Ectodermal cell (in vitro differentiated cells): Measurements from ENCODE around the gene HMX2.
"Not testable (repeated sequence)": the region's sequence is repeated elsewhere in the genome, so short reads cannot be mapped to it uniquely, and the experiment has no call there.

Experiments
- H3K27ac ChIP-seq: 2 replicates; pipeline ENCODE4 v1.7.0; 2013; ENCODE audit warnings: mild to moderate bottlenecking, low read depth, low read length; ENCODE audit not compliant: insufficient read depth, poor library complexity, severe bottlenecking
- H3K27me3 ChIP-seq: 2 replicates; pipeline ENCODE4 v1.7.0; 2013; ENCODE audit warnings: mild to moderate bottlenecking, low read length; ENCODE audit not compliant: insufficient read depth, control insufficient read depth, poor library complexity, severe bottlenecking
- H3K36me3 ChIP-seq: one replicate; pipeline ENCODE4 v1.7.0; 2013; ENCODE audit warnings: low read length; ENCODE audit not compliant: control insufficient read depth, insufficient read depth
- H3K4me1 ChIP-seq: one replicate; pipeline ENCODE4 v1.7.0; 2013; ENCODE audit warnings: low read length; ENCODE audit not compliant: control insufficient read depth, insufficient read depth
- H3K4me3 ChIP-seq: 2 replicates; pipeline ENCODE4 v1.7.0; 2013; ENCODE audit warnings: low read depth, low read length, control low read depth; ENCODE audit not compliant: insufficient read depth
- H3K9me3 ChIP-seq: 2 replicates; pipeline ENCODE4 v1.7.0; 2013; ENCODE audit warnings: mild to moderate bottlenecking, low read length, moderate library complexity; ENCODE audit not compliant: control insufficient read depth
- WGBS, 2 experiments: methylation state at CpG; one replicate each; pipeline ENCODE4 v1.1.7; 2013; ENCODE audit warnings: missing lambda C conversion rate in 2 of 2; 5-methylcytosine and 5-hydroxymethylcytosine counted together

The HMX2 gene

DNA sequence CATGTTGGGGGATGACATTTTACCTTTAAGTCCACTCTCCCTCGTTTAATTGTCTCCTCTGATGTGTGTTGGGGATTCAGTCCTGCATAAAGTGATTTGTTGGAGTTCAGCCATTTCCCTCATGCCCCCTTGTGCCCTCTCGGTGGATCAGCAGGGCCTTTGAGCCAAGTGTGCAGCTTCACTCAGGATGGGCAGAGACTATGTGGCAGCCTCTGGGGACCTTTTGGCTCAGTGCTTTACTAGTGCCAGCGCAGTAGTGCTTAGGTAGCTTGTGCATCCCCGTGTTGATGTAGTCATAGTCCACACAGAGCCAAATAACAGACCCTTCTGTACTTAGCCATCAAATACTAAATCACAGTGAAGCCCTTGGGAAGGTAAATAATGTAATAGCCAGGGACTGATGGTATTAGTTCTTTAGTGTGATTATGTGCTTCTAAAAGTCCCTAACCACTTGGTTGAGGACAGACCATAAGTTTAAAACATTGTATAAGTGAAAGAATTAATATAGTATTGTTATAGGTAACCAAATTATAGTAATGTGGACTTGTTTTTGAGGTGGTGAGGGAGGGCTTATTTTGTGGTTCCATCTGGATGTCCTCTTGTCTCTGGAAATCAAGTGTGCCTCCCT is 17.6 kb downstream of the HMX2 start:
- no peaks in the 10 kb centered on the region for H3K27me3 ChIP-seq
- H3K4me3 ChIP-seq, result no peak overlapping the region
- H3K9me3 ChIP-seq, result no peaks in the 10 kb centered on the region
- H3K4me1 ChIP-seq, result no peaks in the 10 kb centered on the region
- no peak overlapping the region for H3K27ac ChIP-seq
- peaks cover 29% of the 10 kb centered on the region for H3K36me3 ChIP-seq
- WGBS, 2 experiments, result 85 to 90% methylated on average over 4 of the region's 4 CpGs

DNA sequence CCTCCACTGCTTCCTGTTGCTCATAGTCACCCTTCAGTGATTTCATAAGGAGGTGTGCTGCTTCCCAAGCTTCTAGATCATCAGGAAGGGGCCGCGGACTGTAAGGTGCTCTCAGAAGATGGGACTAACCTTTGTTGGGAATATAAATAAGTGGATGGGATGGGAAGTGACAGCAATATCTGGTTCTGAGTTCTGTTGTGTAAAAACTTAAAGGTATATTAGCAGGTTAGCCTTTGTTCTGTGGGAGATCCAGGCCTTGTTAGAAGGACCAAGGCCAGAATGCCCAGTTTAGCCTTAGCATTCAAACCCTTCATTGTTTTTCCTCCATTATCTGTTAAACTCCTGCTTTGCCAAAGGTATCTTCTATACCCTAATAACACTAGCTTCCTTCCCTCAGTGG is 18.7 kb downstream of the HMX2 start:
- WGBS, 2 experiments, result 95 to 97% methylated on average over 2 of the region's 2 CpGs
- H3K27me3 ChIP-seq, result no peaks in the 10 kb centered on the region
- peaks cover 23% of the 10 kb centered on the region for H3K36me3 ChIP-seq

DNA sequence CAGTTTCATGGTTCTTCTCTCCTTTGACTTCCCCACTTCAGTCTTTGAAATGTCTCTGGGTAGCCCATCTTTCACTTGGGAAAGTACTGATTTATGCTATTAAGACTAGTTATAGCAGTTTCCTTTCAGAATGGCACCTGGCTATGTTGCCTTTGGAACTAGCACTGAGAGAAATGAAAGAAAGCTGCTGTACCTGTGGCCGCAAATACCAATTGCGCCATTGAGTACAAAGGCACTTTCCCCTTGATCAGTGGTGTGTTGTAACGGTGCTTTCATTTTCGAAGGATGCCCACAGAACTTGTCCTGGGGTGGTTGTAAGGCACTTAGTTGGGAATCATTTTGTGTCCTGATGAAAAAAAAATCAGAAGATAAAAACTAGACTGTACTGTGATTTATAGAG is 23.0 kb downstream of the HMX2 start:
- no peaks in the 10 kb centered on the region for H3K36me3 ChIP-seq
- H3K27me3 ChIP-seq, result no peaks in the 10 kb centered on the region
- no peak overlapping the region for H3K27ac ChIP-seq
- H3K9me3 ChIP-seq, result no peaks in the 10 kb centered on the region
- H3K4me1 ChIP-seq, result no peaks in the 10 kb centered on the region
- 95 to 96% methylated on average over 4 of the region's 4 CpGs for WGBS, 2 experiments
- no peak overlapping the region for H3K4me3 ChIP-seq

More for the DNA sequence above, 18.7 kb downstream of the HMX2 start:
- no peaks in the 10 kb centered on the region for H3K4me1 ChIP-seq
- H3K4me3 ChIP-seq, result no peak overlapping the region
- no peak overlapping the region for H3K27ac ChIP-seq
- no peaks in the 10 kb centered on the region for H3K9me3 ChIP-seq

DNA sequence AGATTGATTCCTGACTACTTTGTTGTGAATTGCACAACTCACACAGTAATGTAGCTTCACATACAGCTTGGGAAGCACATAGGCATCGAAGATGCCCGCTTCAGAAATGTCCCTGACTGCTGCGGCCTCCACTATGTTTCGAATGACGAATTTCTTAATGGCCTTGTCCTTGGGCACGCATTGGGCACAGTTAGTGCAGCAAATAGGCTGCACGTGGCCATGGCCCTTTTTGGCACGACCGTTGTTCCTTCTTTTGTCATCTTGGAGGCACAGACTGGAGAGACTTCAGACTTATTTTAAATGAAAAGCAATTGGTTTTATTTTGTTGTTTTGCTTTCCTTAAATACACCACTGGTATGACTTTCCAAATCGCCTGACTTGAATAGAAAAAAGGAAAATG is 23.7 kb downstream of the HMX2 start:
- not testable (repeated sequence) for H3K9me3 ChIP-seq, H3K4me3 ChIP-seq, H3K27ac ChIP-seq, H3K27me3 ChIP-seq, H3K4me1 ChIP-seq, H3K36me3 ChIP-seq
- 93 to 94% methylated on average over 9 to 10 of the region's 10 CpGs for WGBS, 2 experiments

GRCh38 chr10:123175389-123176387 is 27.8 kb downstream of the HMX2 start:
- Histone ChIP-seq H3K9me3 (no peaks in the 10 kb centered on the region), H3K27ac (no peak overlapping the region), H3K27me3 (no peaks in the 10 kb centered on the region), H3K36me3 (no peaks in the 10 kb centered on the region), H3K4me1 (no peaks in the 10 kb centered on the region), H3K4me3 (no peak overlapping the region)
- WGBS, 2 experiments, result 85 to 86% methylated on average over 8 to 9 of the region's 9 CpGs

GRCh38 chr10:123178390-123178789 is 30.5 kb downstream of the HMX2 start:
- not testable (repeated sequence) for H3K4me3 ChIP-seq, H3K9me3 ChIP-seq, H3K27me3 ChIP-seq, H3K36me3 ChIP-seq, H3K4me1 ChIP-seq, H3K27ac ChIP-seq
- 88 to 95% methylated on average over 3 to 4 of the region's 4 CpGs for WGBS, 2 experiments

DNA sequence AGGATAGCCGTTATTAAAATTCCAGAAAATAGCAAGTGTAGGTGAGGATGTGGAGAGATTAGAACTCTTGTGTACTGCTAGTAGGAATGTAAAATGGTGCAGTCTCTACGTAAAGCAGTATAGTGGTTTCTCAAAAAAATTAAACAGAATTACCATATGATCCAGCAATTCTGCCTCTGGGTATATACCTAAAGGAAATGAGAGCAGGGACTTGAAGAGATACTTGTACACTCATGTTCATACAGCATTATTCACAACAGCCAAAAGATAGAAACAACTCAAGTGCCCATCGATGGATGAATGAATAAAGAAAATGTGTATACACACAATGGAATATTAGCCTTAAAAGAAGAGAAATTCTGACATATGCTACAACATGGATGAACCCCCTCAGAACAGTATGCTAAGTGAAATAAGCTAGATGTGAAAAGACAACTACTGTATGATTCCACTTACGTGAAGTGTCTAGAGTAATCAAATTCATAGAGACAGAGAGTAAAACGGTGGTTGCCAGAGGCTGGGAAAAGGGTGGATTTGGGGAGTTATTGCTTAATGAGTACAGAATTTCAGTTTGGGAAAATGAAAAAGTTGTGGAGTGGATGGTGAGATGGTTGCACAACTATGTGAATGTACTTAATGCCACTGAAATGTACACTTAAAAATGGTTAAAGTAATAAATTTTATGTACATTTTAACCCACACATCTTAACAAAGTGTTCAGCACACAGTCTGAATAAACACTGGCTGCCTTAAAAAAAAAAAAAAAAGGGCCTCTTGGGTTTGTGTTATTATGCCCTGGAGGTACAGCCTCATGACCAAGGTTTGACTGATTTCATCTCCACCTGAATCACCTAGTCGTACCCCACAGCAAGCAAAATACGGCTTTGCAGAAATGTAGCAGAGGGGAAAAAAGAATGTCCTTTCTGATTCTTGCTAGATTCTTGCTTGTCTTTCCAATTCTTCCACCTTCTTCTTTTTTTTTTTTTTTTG is 32.5 kb downstream of the HMX2 start:
- H3K27ac ChIP-seq, result no peak overlapping the region
- no peak overlapping the region for H3K4me3 ChIP-seq
- H3K9me3 ChIP-seq, result no peaks in the 10 kb centered on the region
- H3K36me3 ChIP-seq, result no peaks in the 10 kb centered on the region
- WGBS, 2 experiments, result 86 to 91% methylated on average over 6 to 7 of the region's 7 CpGs
- H3K27me3 ChIP-seq, result no peaks in the 10 kb centered on the region
- H3K4me1 ChIP-seq, result no peaks in the 10 kb centered on the region

DNA sequence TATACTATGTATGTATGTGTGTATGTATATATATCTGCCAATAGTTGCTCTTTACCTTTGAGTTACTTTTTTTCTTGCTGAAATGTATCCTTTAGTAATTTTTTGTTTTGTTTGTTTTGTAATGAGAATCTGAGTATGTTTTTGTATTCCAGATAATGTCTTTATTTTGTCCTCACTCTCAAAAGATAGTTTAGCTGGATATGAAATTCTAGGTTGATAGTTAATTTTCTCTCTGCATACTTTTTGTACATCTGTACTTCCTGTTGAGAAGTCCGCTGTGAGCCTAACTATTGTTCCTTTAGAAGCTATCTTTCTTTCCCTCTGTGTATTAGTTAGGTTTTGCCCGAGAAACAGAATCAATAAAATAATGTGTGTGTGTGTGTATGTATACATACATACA is 35.8 kb downstream of the HMX2 start:
- no peak overlapping the region for H3K27ac ChIP-seq
- no peaks in the 10 kb centered on the region for H3K9me3 ChIP-seq
- no peaks in the 10 kb centered on the region for H3K4me1 ChIP-seq
- no peak overlapping the region for H3K4me3 ChIP-seq
- no peaks in the 10 kb centered on the region for H3K27me3 ChIP-seq
- H3K36me3 ChIP-seq, result no peaks in the 10 kb centered on the region
- WGBS, 2 experiments, result 100% methylated on average over 1 of the region's 2 CpGs

- no peak overlapping the region for H3K4me3 ChIP-seq
- 98% methylated on average over 4 to 5 of the region's 5 CpGs for WGBS, 2 experiments
- H3K9me3 ChIP-seq, result no peaks in the 10 kb centered on the region
- H3K36me3 ChIP-seq, result no peaks in the 10 kb centered on the region
- H3K27ac ChIP-seq, result no peak overlapping the region
- no peaks in the 10 kb centered on the region for H3K27me3 ChIP-seq
- H3K4me1 ChIP-seq, result no peaks in the 10 kb centered on the region
Observed at GRCh38 chr10:123187781-123188180, 39.8 kb downstream of the HMX2 start.
